ENCODE data around the gene ARAP1.

GRCh38 chr11:72719144-72719543 is 33.1 kb downstream of the ARAP1 start:
- no peak for TF ChIP-seq CTCF (IDR thresholded peaks at IDR 0.05)
- TF ChIP-seq POLR2A (IDR thresholded peaks at IDR 0.05): no peak
